NCI-H2171 (cell line): ENCODE data around the gene PATE2.

ENCODE experiments used
- DNase-seq: peaks from one replicate; lab custom pipeline; 2025; lab: John Stamatoyannopoulos, UW

PATE2 gene

GRCh38 chr11:125778728-125779127, at the start of gene PATE2:
Gene PATE2 (minus strand): TSS chr11:125778828. CDS start chr11:125778773, 55 bp downstream.
- no peak for DNase-seq

- DNase-seq, result no peak
These were observed 29.3 kb upstream of the PATE2 start for GRCh38 chr11:125807909-125808308.

GRCh38 chr11:125802387-125802786, 23.8 kb upstream of the PATE2 start:
- no peak for DNase-seq

GRCh38 chr11:125799808-125800207, 21.2 kb upstream of the PATE2 start:
- DNase-seq, result no peak

- DNase-seq, result no peak
These were observed 19.0 kb upstream of the PATE2 start for GRCh38 chr11:125797641-125798040.

GRCh38 chr11:125790825-125791224, 12.2 kb upstream of the PATE2 start:
- no peak for DNase-seq

- no peak for DNase-seq
These were observed 9.2 kb upstream of the PATE2 start, which contains the start of gene PATE3 for GRCh38 chr11:125787827-125788226. Gene PATE3 (plus strand): TSS chr11:125788127. CDS start chr11:125788152, 25 bp downstream.

GRCh38 chr11:125784678-125785077, 6.0 kb upstream of the PATE2 start:
- no peak for DNase-seq

GRCh38 chr11:125777309-125777708, 1.3 kb downstream of the PATE2 start:
- no peak for DNase-seq

GRCh38 chr11:125773516-125773915, 5.1 kb downstream of the PATE2 start:
- DNase-seq, result no peak

GRCh38 chr11:125772834-125773505, 5.7 kb downstream of the PATE2 start:
- DNase-seq, result no peak

- no peak for DNase-seq
These were observed 8.0 kb downstream of the PATE2 start for GRCh38 chr11:125770583-125770982.

- DNase-seq, result no peak
These were observed 10.1 kb downstream of the PATE2 start for GRCh38 chr11:125768336-125769046.

GRCh38 chr11:125766251-125766650, 12.4 kb downstream of the PATE2 start:
- DNase-seq, result no peak

- DNase-seq, result no peak
These were observed 15.1 kb downstream of the PATE2 start for GRCh38 chr11:125763483-125763882.

GRCh38 chr11:125762445-125762844, 16.2 kb downstream of the PATE2 start:
- no peak for DNase-seq

- DNase-seq, result no peak
These were observed 22.6 kb downstream of the PATE2 start for GRCh38 chr11:125756050-125756449.

GRCh38 chr11:125750629-125751028, 28.0 kb downstream of the PATE2 start:
- no peak for DNase-seq

- no peak for DNase-seq
These were observed 32.6 kb downstream of the PATE2 start, which contains the start of gene PATE1 for GRCh38 chr11:125745979-125746378. Gene PATE1 (plus strand): TSS chr11:125746279. CDS start chr11:125746305, 26 bp downstream.

- DNase-seq, result no peak
These were observed 34.9 kb downstream of the PATE2 start for GRCh38 chr11:125743681-125744080.

GRCh38 chr11:125740617-125741016, 38.0 kb downstream of the PATE2 start:
- DNase-seq, result no peak

- no peak for DNase-seq
These were observed 49.7 kb downstream of the PATE2 start for GRCh38 chr11:125728969-125729368.
